CD4-positive, alpha-beta T cell treated with Interleukin-10 for 1 hour (primary cell): ENCODE results near the gene SARM1.
A peak's percentile ranks its signal among the peaks of the same experiment; 100 is the strongest.
"Not testable (repeated sequence)": the region's sequence is repeated elsewhere in the genome, so short reads cannot be mapped to it uniquely, and the experiment has no call there.

Experiments
- DNase-seq: peaks from one replicate; pipeline ENCODE4 v3.0.0-alpha.2; 2020

Gene SARM1

GRCh38 chr17:28397275-28397674, 25.8 kb downstream of the SARM1 start:
- DNase-seq, result no peak

DNA sequence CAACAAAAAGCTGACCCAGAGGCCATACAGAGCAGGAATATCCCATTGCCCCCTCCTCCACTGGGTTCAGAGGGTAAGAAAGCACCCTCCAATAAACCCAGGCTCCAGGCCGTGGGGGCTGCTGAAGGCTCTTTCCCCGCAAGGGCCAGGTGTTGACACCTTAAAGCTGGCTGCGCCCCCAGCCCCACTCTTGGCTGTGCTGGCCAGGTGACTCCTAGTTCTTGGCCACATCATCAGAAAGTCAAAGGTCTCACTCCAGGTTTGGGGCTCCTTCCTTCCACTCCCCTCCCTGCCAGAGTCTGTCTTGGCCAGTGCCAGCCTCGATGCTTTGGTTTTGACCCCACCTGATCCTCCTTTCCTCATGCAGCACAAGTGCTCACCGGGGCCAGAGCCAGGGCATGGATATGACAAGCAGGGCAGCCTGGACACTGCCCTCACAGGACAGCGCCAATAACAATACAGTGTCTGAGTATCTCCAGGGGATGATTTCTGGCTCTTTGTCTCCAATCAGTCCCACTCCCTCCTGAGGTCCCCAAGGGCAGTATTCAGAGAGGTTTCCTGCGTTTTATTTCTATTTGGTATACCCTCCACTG, 26.3 kb downstream of the SARM1 start:
- no peak for DNase-seq

DNA sequence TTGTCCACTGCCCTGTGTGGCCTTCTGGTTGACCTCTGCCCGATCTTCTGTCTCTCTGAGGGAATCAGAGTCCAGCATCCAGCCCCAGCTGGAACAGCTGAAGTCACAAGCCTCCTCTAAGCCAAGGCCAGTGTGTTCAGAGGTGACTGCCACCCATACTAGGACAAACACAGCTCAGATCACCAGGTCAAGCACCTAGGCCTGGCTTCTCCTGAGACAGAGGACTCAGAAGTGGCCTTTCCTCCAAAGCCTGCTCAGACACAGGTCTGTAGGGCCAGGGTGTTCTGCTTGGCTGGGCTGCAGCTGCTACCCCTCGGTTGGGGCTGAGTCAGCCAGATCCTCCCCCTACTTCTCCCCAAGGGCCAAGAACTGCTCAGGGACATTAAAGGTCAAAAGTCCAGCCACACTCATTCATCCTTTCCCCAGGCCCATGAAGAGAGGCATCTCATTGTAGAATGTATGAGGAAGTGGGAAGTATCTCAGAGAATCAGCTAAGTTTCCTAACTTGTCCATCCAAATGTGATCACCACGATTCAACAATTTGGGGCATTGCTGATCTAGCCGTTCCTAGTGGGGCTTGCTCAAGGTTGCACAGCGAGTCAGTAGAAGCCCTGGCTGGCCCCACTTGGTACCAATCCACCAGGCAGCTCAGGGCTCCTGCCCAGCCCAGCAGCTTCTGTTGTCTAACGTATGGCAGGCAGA, 26.9 kb downstream of the SARM1 start:
- no peak for DNase-seq

- no peak for DNase-seq
Observed at GRCh38 chr17:28399808-28400207, 28.3 kb downstream of the SARM1 start.

DNA sequence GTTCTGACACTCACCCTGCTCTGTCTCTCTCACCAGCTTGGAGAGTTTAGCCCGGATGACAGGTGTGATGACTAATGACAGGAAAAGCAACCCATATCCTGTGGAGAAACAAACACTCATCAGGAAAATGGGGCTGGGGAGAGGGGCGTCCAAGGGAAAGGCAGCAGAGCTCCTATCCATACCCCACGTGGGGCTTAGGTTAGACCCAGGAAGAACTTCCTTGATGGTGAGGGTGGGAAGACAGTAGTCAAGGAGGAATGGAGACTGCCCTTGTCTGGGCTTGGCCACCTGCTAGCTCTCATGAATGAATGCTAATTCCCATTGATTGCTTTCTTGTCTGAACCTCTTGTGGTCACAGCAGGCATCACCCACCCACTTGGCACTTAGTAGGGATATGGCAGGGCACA, 30.7 kb downstream of the SARM1 start:
- no peak for DNase-seq

- no peak for DNase-seq
Observed at GRCh38 chr17:28402844-28403243, 31.4 kb downstream of the SARM1 start.

DNA sequence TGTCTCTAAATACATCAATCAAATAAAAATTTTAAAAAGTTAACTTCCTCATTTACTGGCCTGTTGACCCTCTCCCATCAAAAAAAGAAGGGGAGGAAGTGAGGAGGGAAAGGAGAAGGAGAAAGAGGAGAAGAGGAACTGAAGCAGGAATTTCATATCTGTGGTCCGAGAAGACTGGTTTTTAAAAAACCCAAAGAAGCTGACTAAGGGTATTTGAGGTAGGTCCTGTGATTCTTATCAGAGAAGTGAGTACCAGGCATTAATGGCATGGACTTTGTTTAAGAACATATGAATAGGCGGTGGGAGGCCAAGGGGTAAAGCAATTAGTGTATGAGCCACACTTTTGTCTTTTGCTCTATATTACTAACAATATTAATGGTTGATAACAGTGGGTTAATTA, 32.5 kb downstream of the SARM1 start:
- DNase-seq, result no peak

DNA sequence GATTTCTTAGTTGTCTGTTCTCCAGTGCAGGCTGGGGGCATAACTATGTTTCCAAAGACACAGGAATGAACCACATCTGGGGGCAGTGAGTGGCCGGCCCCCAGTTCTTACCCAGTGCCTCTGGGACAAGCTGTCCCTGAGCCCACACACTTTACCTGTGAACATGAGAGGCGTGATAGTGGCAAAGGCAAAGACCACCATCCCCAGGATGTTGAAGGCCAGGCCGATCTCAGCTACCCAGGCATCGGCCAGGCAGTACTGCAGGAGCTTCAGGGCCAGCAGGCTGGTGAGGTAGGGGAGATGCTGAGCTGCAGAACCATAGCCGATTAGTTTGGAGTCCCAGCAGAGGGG, 32.9 kb downstream of the SARM1 start:
- DNase-seq, result no peak

DNA sequence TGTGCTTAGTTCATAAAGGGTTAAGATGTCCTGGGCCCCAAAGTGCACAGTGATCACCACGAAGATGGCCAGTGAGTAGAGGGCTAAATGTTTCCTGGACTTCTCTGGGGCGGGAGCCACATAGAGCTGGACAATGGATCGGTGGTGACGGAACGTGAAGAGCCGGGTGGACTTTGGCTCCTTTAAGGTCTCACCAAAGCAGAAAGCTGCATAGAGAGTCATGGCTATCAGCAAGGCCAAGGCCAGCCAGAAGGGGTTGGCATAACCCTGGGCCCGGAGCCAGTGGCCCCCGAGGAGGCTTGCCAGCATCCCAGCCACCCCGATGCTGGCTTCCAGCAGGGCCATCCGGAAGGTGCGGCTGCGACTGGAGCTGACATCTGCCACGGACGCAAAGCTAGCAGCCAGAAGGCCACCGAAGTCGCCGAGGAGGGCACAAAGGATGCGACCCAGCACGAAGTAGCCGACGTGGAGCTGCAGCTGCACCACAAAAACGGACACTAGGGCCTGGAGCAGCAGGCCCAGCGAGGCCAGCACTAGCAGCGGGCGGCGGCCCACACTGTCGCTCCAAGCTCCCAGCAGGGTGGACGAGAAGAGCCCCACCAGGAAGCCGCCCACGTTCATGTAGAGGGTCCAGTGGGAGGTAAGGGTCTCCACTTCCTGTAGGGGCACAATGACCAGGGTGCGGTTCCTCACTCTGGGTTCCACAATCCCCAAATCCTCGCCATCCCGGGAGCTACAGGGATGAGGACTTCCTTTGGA, 33.5 kb downstream of the SARM1 start:
- DNase-seq, result no peak

DNA sequence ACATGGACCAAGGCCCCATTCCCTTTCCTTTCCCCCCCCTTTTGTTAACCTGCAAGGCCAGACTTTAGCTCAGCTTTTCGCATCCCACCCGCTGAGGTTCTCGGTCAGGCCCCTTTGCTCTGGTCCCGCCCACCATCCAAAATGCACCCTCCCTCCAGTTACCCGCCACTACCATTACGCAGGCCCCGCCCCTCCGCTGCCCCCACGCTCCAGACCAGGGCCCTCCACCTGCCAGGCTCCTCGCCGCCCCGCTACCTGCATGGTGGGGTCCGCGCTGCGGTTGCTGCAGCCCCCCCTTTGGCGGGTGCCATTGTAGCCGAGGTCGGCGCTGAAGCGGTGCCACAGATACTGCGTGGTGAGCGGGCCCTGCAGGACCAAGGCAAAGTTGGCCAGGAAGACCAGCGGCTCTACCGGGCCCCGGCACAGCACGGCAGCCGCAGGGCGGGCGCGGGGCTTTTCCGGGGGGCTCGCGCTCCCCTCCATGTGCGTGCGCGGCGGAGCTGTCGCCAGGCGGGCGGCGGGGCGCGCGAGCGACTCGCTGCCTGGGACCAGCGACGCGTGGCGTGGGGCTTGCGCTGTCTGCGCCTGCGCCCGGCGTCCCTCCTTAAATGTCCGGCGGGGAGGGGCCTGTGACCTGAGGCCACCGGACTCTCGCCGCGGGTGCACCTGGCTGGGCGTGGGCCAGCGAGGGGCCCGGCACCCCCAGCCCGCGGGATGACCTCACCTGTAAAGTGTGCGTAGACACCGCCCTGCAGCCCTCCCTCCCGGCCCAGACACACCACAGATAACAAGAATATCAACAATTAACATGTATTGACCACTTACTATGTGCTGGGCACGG, 34.4 kb downstream of the SARM1 start, which contains the start of gene SLC46A1:
SLC46A1 (minus strand) TSS at position 581 of the 841 bp plus-strand sequence; CDS start at position 483, 98 bp downstream.
- DNase-seq, result peak; percentile 20

DNA sequence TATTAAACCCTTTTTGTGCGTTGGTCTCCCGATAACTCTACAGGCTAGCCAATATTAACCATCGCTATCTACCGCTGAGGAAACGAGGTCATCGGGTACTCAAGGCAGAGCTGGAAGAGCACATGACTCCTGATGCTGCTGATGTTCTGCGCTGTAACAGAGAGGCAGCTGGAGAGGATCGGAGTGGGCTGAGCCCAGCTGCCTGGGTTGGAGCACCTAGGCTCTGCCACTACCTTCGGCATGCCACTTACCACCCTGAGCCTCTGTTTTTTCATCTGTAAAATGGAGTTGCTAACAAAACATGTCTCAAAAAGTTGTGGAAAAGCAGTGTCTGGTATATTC, 35.0 kb downstream of the SARM1 start:
- DNase-seq, result no peak

DNA sequence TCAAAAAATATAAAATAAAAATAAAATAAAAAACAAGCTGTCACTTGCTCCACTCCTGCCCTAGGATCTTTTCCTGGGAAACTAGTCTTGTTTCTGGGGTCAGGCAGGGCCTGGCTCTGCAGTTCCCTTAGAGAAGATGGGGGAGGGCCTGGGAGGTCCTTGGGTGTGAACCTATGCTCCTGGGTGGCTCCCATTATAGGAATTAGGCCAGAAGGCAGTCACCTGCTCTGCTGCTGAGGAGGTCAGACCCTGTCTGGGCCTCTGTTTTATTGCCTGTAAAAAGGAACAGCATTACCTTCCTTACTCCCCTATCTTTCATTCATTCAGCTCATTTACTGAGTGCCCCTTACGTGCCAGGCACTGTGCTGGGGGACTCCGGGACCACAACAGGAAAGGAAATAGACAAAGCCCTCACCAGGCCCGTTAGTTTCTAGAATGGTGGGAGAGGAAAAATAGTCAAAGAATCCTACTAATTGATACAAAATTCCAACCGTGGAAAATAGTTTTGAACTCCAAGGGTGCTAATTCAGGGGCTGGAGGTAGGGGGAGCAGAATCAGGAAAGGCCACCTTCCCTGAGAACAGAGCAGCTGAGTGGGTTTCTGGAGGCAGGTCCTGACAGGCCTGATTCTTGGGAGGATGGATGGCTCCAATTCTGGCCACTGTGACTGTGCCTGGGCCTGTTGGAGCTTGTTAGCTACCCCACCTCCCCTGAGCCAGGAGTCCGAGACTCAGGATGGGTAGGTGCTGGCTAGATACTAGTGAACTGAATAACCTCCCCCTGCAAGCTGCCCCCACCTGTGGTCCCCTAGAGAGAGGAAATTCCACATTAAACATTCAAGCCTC, 35.9 kb downstream of the SARM1 start:
- no peak for DNase-seq

DNA sequence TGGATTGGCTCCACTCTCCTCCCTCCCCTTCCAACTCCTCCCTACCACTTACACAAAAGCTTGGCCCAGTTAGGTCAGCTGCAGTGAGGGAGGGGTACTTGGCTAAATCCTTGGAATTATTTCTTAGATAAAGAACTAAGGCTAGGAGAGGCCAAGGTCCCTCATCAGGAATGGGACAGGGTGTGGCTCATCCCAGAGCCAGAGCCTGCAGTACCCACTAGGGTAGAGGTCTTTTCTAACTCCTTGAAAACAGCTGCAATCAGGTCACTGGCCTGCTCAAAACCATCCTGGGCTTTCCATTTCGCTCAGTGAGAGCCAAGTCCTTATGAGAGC, 36.4 kb downstream of the SARM1 start:
- no peak for DNase-seq

DNA sequence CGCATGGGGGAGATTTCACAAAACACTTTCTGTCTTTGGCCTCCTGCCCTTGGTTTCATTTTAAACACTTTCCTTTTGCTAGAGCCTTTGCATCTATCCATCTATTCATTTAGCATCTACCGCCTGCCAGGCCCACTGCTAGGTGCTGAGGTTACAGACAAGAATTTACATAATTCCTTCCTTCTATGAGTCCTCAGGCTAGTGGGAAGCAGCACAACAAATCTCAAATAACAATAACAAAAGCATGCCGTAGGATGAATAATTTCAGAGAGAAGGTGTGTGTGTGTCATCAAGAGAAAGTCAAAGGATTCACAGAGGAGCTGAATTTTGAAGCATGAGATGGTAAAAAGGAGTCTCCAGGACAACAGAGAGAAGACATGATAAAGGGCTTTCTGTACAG, 40.6 kb downstream of the SARM1 start:
- no peak for DNase-seq

DNA sequence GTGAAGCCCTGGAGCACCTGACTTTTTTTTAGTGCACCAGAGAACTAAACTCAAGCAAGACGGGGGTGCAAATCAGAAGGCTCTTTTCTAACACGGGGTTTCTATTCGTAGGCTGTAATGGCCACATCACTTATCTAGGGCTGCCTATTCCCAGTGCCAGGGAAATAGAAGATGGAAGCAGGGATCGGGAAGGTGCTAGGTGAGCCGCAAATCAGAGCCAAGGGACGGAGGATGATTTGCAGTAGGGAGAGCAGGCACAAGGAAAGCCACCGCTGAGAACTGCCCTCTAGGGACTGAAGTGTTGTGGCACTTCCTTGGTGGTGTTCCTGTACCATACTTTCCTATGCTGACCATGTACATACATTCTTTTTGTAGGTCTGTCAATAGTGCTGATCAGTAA, 42.3 kb downstream of the SARM1 start:
- DNase-seq, result no peak

DNA sequence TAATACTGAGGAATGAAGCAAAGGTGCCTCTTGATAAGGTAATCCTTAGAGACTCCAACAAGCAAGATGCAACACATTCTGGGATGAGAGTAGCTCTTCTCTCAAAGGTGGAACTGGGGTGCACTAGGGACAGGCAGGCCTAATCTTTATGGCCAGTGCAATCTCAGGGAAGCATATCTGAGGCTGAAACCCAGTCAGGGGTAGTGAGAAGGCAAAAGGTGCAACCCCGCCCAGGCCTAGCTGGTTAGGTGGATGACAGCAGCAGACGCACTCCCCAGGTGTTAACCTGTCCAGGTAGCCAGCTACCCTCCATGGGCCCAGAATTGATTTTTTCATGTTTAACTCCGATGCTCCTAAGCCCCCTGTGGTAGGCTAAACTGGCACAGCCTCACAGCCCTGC, 44.4 kb downstream of the SARM1 start:
- DNase-seq, result no peak

DNA sequence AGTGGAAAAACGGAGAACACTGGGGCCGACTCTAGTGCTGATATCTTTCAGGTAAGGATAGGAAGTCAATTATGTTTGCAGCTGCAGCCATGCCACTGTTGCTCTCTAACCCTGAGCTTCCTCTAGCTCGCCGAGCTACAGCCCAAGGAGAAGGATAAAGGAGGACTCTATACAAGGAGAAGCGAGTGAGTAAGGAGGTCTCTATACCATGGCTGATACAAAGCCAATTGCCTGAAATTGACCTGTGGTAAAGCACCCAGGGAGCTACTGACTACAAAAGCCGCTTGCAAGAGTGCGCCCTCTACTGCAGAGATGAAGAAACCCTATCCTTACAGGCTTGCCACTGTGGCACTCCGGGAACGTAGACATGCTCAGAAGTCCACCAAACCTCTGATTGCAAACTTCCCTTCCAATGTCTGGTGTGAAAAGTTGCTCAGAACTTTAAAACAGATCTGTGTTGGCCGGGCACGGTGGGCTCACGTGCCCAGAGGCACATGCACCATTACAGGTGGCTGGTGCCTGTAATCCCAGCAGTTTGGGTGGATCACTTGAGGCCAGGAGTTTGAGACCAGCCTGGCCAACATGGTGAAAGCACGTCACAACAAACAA, 45.3 kb downstream of the SARM1 start:
- DNase-seq, result peak; percentile 64

DNA sequence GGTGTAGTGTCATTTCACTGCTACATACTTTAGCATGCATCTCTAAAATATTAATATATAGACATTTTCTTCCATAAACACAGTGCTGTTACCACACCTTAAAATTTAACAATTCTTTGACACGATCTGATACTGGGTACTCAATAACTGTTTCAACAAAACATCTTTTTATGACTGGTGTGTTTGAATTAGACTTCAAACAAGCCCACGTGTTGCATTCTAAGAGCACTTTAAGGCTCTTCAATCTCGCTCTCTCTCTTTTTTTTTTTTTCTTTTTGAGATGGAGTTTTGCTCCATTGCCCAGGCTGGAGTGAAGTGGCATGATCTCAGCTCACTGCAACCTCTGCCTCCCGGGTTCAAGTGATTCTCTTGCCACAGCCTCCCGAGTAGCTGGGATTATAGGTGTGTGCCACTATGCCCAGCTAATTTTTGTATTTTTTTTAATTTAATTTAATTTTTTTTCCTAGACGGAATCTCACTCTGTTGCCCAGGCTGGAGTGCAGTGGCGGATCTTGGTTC, 50.4 kb downstream of the SARM1 start:
- no peak for DNase-seq

DNA sequence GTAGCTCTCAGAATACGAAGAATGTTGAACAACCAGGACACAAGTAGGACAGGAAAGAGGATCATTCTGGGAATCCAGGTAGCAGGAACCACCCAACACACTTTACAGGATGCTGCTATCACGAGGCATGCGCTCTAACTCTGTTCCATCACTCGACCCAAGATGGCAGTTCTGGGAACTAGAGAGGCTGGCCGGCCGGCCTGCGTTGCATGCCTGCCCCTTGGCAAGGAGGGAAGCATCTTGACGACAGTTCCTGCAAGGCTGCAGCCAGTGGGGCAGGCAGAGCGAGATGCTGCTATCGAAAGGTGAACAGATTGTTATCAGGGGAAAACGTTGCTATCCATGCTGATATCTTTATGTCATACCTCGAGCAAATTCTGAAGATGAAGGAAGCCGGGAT, 53.7 kb downstream of the SARM1 start:
- DNase-seq, result no peak

DNA sequence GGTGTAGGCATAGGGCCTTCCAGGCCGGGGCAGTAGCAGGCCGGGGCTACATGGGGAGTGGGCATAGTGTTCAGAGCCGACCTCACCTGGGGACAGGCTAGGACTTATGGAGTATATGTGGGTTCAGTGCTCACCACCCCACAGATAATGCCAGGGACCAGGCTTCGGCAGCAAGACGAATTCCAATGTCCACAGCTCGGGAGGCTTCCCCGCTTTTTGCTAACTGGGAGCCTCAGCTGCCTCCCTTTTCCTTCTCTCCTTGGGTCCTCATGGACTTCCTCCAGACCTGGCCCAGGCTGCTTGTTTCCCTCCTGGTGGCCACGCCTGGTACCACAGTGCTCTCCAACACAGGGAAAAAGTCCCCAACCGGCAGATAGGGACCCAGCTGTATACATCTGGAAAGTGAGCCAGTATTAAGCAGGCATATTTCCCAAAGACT, 54.6 kb downstream of the SARM1 start:
- DNase-seq, result no peak

- DNase-seq, result no peak
Observed at GRCh38 chr17:28427371-28427770, 55.9 kb downstream of the SARM1 start.

- not testable (repeated sequence) for DNase-seq
Observed at GRCh38 chr17:28427982-28428381, 56.5 kb downstream of the SARM1 start.
